GM12892 (cell line): Measurements from ENCODE around the gene AHDC1.
"Not testable (repeated sequence)": the region's sequence is repeated elsewhere in the genome, so short reads cannot be mapped to it uniquely, and the experiment has no call there.

Experiments used
- DNase-seq: peaks from one replicate; pipeline ENCODE4 v3.0.0; 2011; ENCODE audit not compliant: insufficient read length
- FAIRE-seq: peaks from 2 replicates; lab custom pipeline; 2011; peaks lifted over from hg19 to GRCh38; lab: Jason Lieb, UNC
- POLR2A ChIP-seq: IDR thresholded peaks from 2 replicates; pipeline ENCODE4 v1.6.1; 2011; ENCODE audit warnings: low read depth, low read length, control low read depth
- POLR2AphosphoS5 ChIP-seq: IDR thresholded peaks from 2 replicates; pipeline ENCODE4 v1.6.1; 2011; ENCODE audit warnings: low read depth, low read length, control low read depth
- TAF1 ChIP-seq: IDR thresholded peaks from 2 replicates; pipeline ENCODE4 v1.6.1; 2011; ENCODE audit warnings: low read depth, mild to moderate bottlenecking, control low read depth, low read length, borderline replicate concordance

The AHDC1 gene

DNA sequence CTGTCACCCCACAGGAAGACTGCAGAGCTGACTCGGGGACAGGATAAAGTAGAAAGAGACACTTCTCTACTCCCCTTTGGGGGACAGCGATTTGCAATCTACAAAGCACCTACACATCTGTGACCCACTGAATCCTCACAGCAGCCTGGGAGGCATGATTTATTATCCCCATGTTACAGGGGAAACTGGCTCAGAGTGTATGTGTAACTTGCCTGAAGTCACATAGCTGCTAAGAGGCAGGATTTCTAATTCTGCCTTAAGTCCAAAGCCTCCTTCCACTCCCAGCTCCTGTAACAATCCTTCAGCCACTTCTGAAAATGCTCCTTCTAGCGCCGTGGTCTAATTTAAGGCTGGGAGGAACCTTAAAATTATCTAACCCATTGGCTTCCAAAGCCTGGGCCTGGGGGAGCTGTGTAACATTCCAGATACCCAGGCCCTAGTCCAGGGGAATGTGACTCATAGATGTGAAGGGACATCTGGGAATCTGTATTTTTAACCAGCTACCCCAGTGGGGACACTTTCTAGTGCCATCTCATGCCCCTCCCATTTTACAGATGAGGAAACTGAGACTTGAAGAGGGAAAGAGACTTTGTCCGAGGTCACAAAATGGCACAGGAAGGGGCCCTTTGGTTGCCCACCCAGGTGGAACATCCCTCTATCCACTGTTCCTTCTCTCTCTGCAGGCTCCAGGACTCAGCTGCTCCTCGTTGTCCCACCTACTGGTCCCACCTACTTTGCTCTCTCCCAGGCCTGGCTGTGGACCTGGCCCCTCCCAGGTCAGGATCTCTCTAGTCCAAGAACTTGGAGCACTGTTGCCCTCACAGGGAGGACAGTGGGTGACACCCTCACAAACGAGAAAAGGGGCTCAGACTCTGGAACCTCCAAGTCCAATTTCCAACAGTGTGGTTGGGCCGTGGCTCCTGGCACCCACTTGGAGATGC lies 48.9 kb downstream of the AHDC1 start:
- DNase-seq = no peak
- no peak for FAIRE-seq
- no peak for TF ChIP-seq POLR2A
- TF ChIP-seq POLR2AphosphoS5 = no peak
- TF ChIP-seq TAF1 = no peak

DNA sequence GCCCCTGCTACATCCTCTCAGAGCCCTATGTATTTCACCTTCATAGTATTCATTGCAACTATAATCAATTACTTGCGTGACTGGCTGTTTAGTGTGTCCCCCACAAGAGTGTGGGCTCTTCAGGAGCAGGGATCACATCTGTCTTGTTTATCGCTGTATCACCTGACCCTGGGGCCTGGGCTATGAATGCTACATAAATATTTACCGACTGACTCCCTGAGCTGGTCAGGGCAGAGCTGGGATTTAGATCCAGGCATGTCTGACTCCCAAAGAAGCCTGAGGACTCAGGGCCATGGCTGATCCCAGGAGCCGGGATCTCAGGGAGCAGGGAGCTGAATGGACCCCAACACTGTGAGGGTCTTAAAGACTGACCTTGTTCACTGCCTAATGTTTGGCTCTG lies 49.7 kb downstream of the AHDC1 start:
- TF ChIP-seq TAF1 = no peak
- no peak for FAIRE-seq
- no peak for DNase-seq

DNA sequence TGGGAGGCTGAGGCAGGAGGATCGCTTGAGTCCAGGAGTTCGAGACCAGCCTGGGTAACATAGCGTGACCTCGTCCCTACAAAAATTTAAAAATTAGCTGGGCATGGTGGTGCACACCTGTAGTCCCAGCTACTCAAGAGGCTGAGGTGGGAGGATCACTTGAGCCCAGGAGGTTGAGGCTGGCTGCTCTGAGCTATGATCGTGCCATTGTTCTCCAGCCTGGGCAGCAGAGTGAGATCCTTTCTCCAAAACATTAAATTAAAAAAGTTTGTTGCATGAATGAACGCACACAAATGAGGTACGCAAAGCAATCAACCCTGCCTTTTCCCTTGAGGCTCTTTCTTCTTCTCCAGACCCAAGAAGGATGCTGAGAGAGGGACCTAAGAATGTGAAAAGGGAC lies 50.1 kb downstream of the AHDC1 start:
- FAIRE-seq, DNase-seq: not testable (repeated sequence)

DNA sequence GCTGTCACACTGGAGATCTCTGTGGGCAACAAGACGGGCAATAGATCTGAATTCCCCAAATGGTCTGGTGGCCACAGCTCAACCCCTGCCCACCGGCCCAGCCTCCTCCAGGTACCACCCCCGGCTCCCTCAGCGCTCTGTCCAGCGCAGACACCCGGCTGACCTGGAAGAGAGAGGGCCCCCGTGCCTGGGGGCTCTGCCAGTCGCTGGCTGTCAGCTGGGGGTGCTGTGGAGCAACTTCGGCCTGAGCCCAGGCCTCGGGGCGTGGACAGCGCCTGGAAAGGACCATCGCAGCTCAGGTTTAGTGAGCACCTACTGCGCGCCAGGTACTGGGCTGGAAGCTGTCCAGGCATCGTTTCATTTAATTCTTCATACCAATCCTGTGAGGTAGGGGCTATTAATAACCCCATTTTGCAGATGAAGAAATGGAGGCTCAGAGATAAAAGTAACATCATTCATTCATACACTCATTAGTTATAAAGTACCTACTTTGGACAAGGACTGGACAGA lies 51.0 kb downstream of the AHDC1 start:
- no peak for DNase-seq
- FAIRE-seq = no peak
- TF ChIP-seq POLR2AphosphoS5 (no peak), TAF1 (no peak), POLR2A (no peak)

DNA sequence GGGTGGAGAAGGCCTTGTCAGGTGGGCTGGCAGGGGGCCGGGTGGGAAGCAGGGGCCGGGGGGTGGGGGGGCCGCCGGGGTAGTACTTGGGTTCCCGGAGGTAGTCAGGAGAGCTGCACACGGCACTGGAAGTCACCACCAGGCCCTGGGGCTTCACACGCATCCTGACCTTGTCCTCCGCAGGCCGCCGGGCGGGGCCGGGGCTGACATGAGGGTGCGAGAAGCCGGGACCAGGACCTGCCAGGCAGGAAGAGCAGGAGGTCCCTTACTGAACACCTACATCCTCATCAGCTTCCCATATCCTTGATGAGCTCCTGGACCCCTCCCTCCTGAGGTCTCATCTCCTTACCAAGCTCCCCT lies 52.0 kb downstream of the AHDC1 start:
- FAIRE-seq (no peak), DNase-seq (no peak)
- TF ChIP-seq TAF1 = no peak
- TF ChIP-seq POLR2A = no peak
- no peak for TF ChIP-seq POLR2AphosphoS5

DNA sequence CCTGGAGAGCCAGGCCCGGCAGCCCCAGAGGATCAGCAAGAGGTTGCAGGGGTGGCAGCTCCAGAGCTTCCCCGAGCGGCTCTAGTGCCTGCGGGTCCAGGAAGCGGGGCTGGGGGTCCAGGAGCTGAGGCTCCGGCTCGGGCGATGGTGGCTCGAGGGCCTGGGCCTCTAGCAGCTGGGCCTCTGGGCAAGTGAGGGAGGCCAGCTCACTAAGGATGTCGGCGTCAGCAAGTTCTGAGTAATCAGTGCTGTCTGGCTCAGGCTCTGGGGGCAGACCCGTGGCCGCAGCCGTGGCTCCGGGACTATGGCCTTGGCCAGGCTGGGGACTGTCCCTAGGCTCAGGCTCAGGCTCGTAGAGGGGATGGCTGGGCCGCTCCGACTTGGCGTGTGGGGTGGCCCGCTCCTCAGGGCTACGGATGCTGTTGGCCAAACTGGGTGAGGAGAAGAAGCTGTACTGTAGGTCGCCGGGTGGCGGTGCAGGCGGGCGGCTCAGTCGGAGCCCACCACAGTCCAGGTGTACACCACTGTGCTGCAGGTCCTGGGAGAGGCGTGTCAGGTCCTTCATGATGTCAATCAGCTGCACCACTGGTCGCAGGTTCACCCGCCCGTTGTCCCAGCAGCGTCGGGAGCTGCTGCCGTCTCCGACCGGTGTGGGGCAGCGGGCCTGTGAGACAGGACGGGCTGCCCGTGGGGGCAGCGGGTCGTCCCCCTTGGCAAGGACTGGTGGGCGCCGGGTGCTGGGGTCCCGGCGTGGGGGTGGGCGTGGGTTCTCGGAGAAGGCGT lies 52.6 kb downstream of the AHDC1 start:
- TF ChIP-seq TAF1 (no peak), POLR2AphosphoS5 (no peak), POLR2A (no peak)
- FAIRE-seq (no peak), DNase-seq (no peak)

DNA sequence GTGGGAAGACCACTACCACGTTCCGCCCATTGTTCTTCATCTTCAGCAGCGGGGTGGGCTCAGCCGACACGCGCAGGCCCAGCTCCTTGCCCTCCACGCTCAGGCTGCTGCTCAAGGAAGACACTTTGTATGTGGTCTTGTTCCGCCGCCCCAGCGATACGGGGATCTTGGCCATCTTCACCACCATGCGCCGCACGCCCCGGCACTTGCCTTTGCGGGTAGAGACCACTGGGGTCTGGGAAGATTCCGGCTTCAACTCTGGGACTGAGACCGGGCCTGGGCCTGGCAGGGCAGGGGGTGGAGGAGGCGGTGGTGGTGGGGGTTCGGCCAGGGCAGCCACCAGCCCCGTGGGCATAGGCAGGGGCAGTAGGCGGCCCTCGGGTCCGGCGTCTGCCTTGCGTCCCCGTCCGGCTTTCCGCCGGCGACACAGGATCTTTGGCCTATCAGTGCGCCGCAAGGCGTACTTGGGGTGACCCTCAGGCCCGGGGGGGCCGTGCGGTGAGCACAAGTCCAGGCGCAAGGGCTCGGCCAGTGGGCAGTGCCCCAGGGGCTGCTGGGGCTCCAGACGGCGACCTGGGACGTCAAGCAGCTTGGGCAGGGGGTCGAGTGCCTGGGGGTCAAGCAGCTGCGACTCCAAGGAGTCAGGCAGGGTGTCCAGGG lies 53.3 kb downstream of the AHDC1 start:
- FAIRE-seq (no peak), DNase-seq (no peak)
- no peak for TF ChIP-seq POLR2AphosphoS5
- no peak for TF ChIP-seq POLR2A
- no peak for TF ChIP-seq TAF1

DNA sequence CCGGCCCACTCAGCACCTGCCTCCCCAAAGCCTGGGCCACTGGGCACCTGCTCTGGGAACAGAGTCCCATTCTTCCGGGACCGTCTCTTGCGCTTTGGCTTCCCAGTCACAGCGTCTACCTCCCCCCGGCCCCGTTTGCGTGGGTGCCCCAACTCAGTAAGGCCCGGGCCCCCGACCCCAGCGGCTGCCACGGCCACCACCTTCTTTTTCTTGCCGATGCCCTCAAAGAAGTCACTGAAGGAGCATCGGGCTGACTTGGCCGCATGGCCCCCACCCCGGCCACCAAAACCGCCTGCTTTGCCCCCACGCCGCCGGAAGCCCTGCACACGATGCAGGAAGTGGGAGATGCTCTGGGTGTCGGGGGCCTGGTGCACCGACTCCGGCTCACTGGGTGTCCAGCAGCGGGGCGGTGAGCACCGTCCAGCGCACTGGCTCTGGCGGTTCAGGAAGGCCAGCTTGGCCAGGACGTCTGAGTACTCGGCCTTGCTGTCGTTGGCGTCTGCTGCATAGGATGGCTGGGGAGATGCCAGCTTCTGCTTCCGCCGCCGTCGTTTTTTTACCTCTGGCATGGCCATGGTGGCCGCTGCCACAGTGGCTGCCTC lies 54.0 kb downstream of the AHDC1 start:
- FAIRE-seq = no peak
- no peak for TF ChIP-seq POLR2AphosphoS5
- TF ChIP-seq POLR2A = no peak
- TF ChIP-seq TAF1 = no peak
- DNase-seq = no peak

DNA sequence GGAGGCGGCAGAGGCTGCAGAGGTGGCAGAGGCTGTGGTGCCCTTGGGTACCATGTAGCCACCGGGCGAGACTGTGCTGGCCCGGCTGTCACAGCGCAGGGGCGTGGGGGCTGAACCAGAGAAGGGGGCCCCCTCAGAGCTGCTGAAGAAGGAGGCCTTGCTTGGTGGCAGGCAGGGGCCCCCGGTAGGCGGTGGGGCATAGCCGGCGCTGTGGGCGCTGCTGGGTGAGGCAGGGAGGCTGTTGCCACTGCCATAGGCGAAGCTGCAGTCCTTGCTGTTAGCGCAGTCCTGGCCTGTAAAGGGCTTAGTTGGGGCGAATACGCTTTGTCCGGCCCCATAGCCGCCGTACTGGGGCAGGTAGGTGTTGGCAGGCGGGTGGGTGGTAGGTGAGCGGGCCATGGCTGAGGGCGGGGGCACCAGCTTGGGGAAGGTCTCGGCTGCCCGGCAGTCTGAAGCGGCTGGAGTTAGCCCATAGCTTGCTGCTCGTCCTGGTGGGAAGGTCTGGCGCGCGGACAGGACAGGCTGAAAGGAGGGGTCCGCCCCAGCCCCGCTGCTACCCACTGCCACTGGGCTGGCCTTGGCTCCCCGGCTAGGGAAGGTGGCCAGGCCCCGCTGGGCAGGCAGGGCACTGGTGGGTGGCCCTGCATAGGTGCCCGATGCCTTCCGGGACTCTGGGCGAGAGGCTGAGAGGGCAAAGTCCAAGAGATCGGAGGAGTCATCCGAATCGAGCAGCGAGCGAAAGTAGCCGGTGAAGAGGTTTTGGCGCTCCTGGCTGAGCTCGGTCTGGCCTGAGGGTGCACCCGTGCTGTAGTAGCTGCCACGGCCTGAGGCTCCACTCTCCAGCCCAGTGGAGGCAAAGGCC lies 54.9 kb downstream of the AHDC1 start:
- FAIRE-seq = no peak
- DNase-seq = no peak
- TF ChIP-seq POLR2AphosphoS5 = no peak
- TF ChIP-seq POLR2A = no peak
- no peak for TF ChIP-seq TAF1

DNA sequence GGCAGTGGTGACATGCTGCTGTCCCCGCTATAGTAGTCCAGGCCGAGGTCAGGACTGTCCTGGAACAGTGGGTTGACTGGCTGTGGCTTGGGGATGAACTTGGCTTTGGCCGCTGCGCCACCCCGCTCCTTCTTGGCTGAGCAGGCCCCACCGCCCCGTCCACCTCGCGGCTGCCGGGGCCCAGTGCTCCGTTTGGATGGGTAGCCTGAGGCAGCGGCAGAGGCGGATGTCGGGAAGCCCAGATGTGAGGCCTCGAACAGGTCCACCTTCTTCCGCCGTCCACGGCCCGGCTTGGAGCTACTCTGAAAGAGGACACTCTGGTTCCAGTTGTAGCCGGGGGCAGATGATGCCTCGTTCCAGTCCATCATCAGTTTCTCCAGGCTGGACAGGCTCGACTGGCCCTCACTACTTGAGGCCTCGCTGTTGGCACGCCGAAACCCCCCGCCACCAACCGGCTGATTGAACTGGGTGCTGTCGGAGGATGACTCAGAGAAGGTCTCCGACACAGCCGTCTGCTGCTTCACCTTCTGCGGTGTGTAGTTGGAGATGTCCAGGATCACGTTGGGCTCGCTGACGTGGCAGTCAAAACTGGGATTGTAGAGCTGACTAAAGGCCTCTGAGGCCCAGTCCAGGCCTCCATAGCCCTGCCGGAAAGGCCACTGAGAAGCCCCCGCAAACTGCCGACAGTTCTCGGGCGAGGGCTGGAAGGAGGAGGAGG lies 55.6 kb downstream of the AHDC1 start:
- TF ChIP-seq TAF1 = no peak
- no peak for TF ChIP-seq POLR2AphosphoS5
- TF ChIP-seq POLR2A = no peak
- no peak for DNase-seq
- FAIRE-seq = no peak
